ENCODE data around the gene PRCC. TPM values are rescaled to one million over a fixed set of nuclear protein-coding genes. Genes with fewer than 3 reads are reported as not detected.

The PRCC gene
- total RNA-seq, 4 donors from 2014 or later: 21.2 to 43.6 (median 38.7) TPM

GRCh38 chr1:156747742-156748669 lies 19.3 kb upstream of the PRCC start:
- Histone ChIP-seq H3K27ac (replicated peaks in 1 of 4) (peak overlapping the region; percentile 93 to 99 (median 98)), H3K27me3 (no peaks in the 10 kb centered on the region), H3K36me3 (peaks cover 11 to 23% (median 21%) of the 10 kb centered on the region in 4 donors), H3K9me3 (no peaks in the 10 kb centered on the region), H3K4me1 (peaks cover 54 to 72% (median 67%) of the 10 kb centered on the region in 4 donors), H3K4me3 (peak overlapping the region; percentile 87 to 100 (median 93))
- DNase-seq (ENCODE audit: extremely low spot score): no peak
- TF ChIP-seq POLR2AphosphoS5 (IDR thresholded peaks at IDR 0.05) (peak in 1 of 2 donors; percentile 3), POLR2A (IDR thresholded peaks at IDR 0.05; ENCODE audit: low read depth) (no peak)
- intact Hi-C loops (cut with DNase I): no loop called here
- WGBS: 7% methylated on average over 8 of the region's 8 CpGs

GRCh38 chr1:156748670-156749418 lies 18.5 kb upstream of the PRCC start:
- Histone ChIP-seq H3K9me3 (no peaks in the 10 kb centered on the region), H3K4me3 (peak overlapping the region; percentile 87 to 100 (median 93)), H3K4me1 (peaks cover 56 to 76% (median 74%) of the 10 kb centered on the region in 4 donors), H3K27ac (replicated peaks in 1 of 4) (peak overlapping the region; percentile 93 to 99 (median 98)), H3K27me3 (no peaks in the 10 kb centered on the region), H3K36me3 (peaks cover 3 to 14% (median 13%) of the 10 kb centered on the region in 4 donors)
- intact Hi-C loops (cut with DNase I): no loop called here
- DNase-seq (ENCODE audit: extremely low spot score): no peak
- WGBS: 6% methylated on average over 9 of the region's 9 CpGs
- TF ChIP-seq EP300 (IDR thresholded peaks at IDR 0.05): no peak
- peak; percentile 42 to 67 for TF ChIP-seq POLR2AphosphoS5 (IDR thresholded peaks at IDR 0.05)

- 27% methylated on average over 8 of the region's 8 CpGs for WGBS
- no peak for DNase-seq (ENCODE audit: extremely low spot score)
- no peak for TF ChIP-seq POLR2AphosphoS5 (IDR thresholded peaks at IDR 0.05)
- TF ChIP-seq POLR2A (IDR thresholded peaks at IDR 0.05; ENCODE audit: low read depth): no peak
- no peak for TF ChIP-seq EP300 (IDR thresholded peaks at IDR 0.05)
- TF ChIP-seq, protein P1, sequence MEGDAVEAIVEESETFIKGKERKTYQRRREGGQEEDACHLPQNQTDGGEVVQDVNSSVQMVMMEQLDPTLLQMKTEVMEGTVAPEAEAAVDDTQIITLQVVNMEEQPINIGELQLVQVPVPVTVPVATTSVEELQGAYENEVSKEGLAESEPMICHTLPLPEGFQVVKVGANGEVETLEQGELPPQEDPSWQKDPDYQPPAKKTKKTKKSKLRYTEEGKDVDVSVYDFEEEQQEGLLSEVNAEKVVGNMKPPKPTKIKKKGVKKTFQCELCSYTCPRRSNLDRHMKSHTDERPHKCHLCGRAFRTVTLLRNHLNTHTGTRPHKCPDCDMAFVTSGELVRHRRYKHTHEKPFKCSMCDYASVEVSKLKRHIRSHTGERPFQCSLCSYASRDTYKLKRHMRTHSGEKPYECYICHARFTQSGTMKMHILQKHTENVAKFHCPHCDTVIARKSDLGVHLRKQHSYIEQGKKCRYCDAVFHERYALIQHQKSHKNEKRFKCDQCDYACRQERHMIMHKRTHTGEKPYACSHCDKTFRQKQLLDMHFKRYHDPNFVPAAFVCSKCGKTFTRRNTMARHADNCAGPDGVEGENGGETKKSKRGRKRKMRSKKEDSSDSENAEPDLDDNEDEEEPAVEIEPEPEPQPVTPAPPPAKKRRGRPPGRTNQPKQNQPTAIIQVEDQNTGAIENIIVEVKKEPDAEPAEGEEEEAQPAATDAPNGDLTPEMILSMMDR (IDR thresholded peaks at IDR 0.05): no peak
- Histone ChIP-seq H3K4me3 (peak overlapping the region; percentile 87 to 100 (median 93)), H3K9me3 (no peaks in the 10 kb centered on the region), H3K27me3 (no peaks in the 10 kb centered on the region), H3K4me1 (peaks cover 56 to 72% (median 72%) of the 10 kb centered on the region in 4 donors), H3K27ac (replicated peaks in 1 of 4) (peak overlapping the region; percentile 93 to 99 (median 98)), H3K36me3 (peaks cover 0 to 7% (median 5%) of the 10 kb centered on the region in 4 donors)
- intact Hi-C loops (cut with DNase I): no loop called here
These were observed 17.8 kb upstream of the PRCC start for GRCh38 chr1:156749419-156750118.

DNA sequence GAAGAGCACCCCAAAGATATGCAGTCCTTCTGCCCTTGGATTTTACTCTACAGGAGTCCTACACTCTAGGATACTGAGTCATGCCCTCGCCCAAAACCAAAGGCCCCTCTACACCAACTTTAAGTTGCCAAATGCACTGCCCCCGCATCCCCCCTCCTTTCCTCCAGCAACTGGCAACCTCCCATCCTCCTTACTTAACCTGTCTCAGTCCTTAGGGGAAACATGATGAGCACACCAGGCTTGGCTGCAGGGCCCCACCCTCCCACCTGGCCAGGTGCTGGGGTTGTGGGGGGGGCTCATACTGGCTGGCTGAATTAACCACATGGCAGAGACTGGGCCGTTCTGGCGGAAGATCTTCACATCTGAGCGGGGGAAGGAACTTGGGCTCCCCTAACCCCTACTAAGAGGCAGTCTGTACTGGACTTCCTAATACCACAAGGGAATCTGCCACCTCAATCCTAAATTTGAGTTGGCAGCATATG lies 17.1 kb upstream of the PRCC start:
- intact Hi-C loops (cut with DNase I): no loop called here
- Histone ChIP-seq H3K4me3 (peak overlapping the region; percentile 87 to 100 (median 93)), H3K36me3 (peaks cover 0 to under 1% (median 0%) of the 10 kb centered on the region in 4 donors), H3K27me3 (no peaks in the 10 kb centered on the region), H3K27ac (replicated peaks in 1 of 4) (peak overlapping the region; percentile 93 to 99 (median 98)), H3K4me1 (peaks cover 50 to 66% (median 65%) of the 10 kb centered on the region in 4 donors), H3K9me3 (no peaks in the 10 kb centered on the region)
- TF ChIP-seq POLR2A (IDR thresholded peaks at IDR 0.05; ENCODE audit: low read depth): no peak
- TF ChIP-seq POLR2AphosphoS5 (IDR thresholded peaks at IDR 0.05): no peak
- TF ChIP-seq EP300 (IDR thresholded peaks at IDR 0.05): no peak
- TF ChIP-seq, protein P1 (IDR thresholded peaks at IDR 0.05): no peak
- no peak for DNase-seq (ENCODE audit: extremely low spot score)
- 11% methylated on average over 3 of the region's 5 CpGs for WGBS

DNA sequence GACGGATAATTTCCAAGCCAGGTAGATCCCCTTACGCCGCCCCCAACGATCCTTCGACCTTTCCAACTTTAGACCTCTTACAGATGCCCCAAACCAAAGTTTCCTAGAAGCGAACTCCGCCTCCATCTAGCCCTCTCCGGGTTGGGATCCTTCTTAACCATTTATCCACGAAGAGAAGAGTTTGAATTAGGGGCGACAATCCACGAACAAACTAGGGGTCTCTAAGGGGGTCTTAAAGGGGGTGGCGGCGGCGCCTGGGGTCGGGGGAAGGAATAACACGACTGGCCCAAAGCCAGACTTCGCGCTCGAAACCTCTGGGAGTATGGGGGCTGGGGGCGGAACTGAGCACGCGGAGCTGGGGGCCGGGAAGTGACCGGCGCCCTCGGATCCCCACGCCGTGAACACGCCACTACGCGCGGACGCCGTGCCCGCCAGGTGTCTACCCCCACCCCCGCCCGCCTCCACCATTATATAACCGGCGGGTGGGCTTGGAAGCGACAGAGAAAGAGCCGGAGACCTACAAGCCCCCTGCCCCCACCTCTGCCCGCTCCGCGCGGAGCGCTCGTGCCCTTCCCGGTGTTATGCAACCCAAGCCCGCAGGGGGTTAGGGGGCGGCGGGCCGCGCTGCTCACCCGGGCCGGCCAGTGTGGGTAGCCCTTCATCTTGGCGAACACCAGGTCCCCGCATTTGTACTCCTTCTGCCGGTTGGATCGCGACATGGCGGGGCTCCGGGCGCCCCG lies 16.5 kb upstream of the PRCC start:
- Histone ChIP-seq H3K9me3 (no peaks in the 10 kb centered on the region), H3K27ac (replicated peaks in 1 of 4) (peak overlapping the region; percentile 93 to 99 (median 98)), H3K4me3 (peak overlapping the region; percentile 87 to 100 (median 93)), H3K36me3 (no peaks in the 10 kb centered on the region), H3K4me1 (peaks cover 47 to 60% (median 59%) of the 10 kb centered on the region in 4 donors), H3K27me3 (no peaks in the 10 kb centered on the region)
- 0% methylated on average over 31 of the region's 64 CpGs for WGBS
- DNase-seq (ENCODE audit: extremely low spot score): peak; percentile 93
- TF ChIP-seq, protein P1 (IDR thresholded peaks at IDR 0.05): peak in 2 of 3 experiments; percentile 9 to 30
- TF ChIP-seq POLR2AphosphoS5 (IDR thresholded peaks at IDR 0.05): no peak
- intact Hi-C loops (cut with DNase I): no loop called here

Measured in esophagus muscularis mucosa (tissue), 4 donors.